Left ventricle myocardium inferior (tissue), 1 donor: ENCODE results near the gene SLC5A9. TPM values are rescaled to one million over a fixed set of nuclear protein-coding genes. Genes with fewer than 3 reads are reported as not detected.
"Not testable (repeated sequence)": the region's sequence is repeated elsewhere in the genome, so short reads cannot be mapped to it uniquely, and the experiment has no call there.

Source experiments
- DNase-seq: peaks from one replicate; pipeline ENCODE4 v3.0.0-alpha.2; 2020
- H3K27ac ChIP-seq: fragments of 200-600 bp; replicated peaks from 2 replicates; pipeline ENCODE4 v1.8.0; 2021
- H3K27me3 ChIP-seq: fragments of 200-600 bp; 2 replicates; pipeline ENCODE4 v1.8.0; 2021; ENCODE audit warnings: low read depth
- H3K36me3 ChIP-seq: fragments of 200-600 bp; 2 replicates; pipeline ENCODE4 v1.8.0; 2021
- H3K4me1 ChIP-seq: fragments of 200-600 bp; 2 replicates; pipeline ENCODE4 v1.8.0; 2021
- H3K4me3 ChIP-seq: fragments of 200-600 bp; 2 replicates; pipeline ENCODE4 v1.8.0; 2021; ENCODE audit warnings: mild to moderate bottlenecking, moderate library complexity
- H3K9me3 ChIP-seq: fragments of 200-600 bp; replicated peaks from 2 replicates; pipeline ENCODE4 v1.8.0; 2021
- intact Hi-C: fragments of 100-400 bp; cut with micrococcal nuclease; formaldehyde crosslinking; loops from one replicate; pipeline ENCODE4 v1.11.0; 2022
- total RNA-seq: library from RNA; stranded (reverse); fragmentation: NEBNext Ultra II Directional; extraction: Animal tissue kit (Norgen Biotek cat#: 25700); gene quantifications from one replicate; pipeline ENCODE4 v1.2.1, GENCODE V29; 2021
- TF ChIP-seq, protein P1 (sequence below): fragments of 200-600 bp; IDR thresholded peaks from 2 replicates; pipeline ENCODE4 v1.8.0; 2021; ENCODE audit warnings: antibody characterized with exemption, mild to moderate bottlenecking, borderline replicate concordance
- donor health status: DM: no; HTN: yes; CAD: no; lungs with severe emphysema.

Gene SLC5A9
- total RNA-seq, 1 donor from 2014 or later: 0.36 TPM

DNA sequence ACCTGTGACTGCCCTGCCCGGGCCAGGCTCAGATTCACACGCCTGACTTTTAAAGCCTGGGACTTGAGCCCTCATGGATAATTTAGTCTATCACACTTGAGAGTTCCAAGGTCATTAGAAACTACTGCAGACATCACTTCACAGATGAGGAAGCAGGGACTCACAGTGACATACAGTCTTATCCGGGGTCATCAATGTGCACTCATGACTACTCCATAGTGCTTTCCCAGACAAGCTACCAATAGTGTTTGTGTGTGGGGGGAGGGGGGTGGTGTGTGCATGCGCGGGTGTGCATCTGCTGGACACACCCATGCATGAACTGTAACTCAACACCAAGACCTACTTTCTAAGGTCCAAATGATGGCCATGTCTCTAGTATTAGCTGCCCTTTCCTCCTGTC, 16.1 kb upstream of the SLC5A9 start:
- Histone ChIP-seq H3K9me3 (no peaks in the 10 kb centered on the region), H3K4me3 (no peak overlapping the region), H3K36me3 (no peaks in the 10 kb centered on the region), H3K27me3 (no peaks in the 10 kb centered on the region), H3K4me1 (no peaks in the 10 kb centered on the region), H3K27ac (no peak overlapping the region)
- TF ChIP-seq, protein P1, sequence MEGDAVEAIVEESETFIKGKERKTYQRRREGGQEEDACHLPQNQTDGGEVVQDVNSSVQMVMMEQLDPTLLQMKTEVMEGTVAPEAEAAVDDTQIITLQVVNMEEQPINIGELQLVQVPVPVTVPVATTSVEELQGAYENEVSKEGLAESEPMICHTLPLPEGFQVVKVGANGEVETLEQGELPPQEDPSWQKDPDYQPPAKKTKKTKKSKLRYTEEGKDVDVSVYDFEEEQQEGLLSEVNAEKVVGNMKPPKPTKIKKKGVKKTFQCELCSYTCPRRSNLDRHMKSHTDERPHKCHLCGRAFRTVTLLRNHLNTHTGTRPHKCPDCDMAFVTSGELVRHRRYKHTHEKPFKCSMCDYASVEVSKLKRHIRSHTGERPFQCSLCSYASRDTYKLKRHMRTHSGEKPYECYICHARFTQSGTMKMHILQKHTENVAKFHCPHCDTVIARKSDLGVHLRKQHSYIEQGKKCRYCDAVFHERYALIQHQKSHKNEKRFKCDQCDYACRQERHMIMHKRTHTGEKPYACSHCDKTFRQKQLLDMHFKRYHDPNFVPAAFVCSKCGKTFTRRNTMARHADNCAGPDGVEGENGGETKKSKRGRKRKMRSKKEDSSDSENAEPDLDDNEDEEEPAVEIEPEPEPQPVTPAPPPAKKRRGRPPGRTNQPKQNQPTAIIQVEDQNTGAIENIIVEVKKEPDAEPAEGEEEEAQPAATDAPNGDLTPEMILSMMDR: no peak
- intact Hi-C loops: no loop called here
- no peak for DNase-seq

DNA sequence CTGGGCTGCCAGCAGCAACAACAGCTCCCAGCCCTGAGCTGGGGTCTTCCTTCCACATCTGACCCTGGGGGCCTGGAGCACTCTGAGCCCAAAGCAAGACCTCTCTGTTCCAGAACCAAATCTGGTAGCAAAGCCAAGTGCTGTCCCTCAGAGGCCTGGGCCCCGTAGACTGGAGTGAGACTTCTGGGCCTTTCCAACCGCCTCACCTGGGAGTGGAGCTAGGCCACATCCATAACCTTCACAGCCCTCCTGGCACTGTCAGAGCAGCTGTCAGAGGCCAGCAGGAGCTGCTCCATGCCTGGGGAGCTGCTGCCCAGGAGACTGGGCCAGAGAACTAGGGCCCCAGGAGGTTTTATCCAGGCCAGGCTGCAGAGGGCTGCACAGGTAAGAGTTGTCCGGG, 15.4 kb upstream of the SLC5A9 start:
- DNase-seq: no peak
- H3K27me3 ChIP-seq: no peaks in the 10 kb centered on the region
- no peaks in the 10 kb centered on the region for H3K4me1 ChIP-seq
- no peak overlapping the region for H3K27ac ChIP-seq
- no peaks in the 10 kb centered on the region for H3K36me3 ChIP-seq
- H3K4me3 ChIP-seq: no peak overlapping the region
- TF ChIP-seq, protein P1: no peak
- H3K9me3 ChIP-seq: no peaks in the 10 kb centered on the region
- intact Hi-C loops: no loop called here

DNA sequence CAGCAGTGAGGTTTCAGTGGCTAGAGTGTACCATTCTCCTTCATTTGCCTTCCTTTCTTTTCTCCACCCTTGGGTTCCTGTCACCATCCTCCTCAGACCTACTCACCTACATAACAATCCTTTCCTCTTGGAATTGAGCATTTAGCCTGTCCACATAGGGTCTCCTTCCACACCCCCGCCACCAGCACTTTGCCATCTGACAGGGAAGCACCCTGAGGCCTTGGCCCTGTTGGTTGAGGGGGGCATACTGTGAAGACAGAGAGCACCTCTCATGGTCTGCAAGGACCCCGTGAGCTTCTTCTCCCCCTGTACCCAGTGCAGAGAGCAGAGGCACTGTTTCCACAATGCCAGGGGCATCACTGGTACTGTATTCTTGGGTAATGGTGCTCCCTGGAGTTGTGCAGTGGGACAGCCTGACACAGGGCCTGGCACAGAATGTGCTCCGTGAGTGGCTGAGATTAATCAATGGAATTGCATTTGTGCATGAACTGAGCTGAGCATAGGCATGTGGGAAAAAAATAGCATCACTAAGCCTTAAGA, 14.9 kb upstream of the SLC5A9 start:
- intact Hi-C loops: no loop called here

DNA sequence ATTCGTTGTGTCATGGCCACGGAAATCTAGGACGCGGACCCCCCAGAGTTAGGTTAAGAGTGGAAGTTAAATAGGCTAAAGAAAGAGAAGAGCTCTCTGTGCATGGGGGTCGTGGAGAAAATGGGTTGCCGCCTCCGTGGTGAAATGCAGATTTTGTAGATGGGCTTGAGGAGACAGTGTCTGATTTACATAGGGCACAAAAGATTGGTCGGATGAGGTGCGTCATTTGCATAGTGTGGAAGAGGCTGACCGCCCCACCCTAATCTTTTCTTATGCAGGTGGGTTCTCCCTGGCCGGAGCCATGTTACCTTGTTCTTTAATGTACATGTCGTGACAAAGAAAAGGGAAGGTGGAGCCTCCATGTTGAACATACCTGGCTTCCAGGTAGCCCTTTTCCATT, 14.3 kb upstream of the SLC5A9 start:
- TF ChIP-seq, protein P1: no peak
- intact Hi-C loops: no loop called here
- Histone ChIP-seq H3K4me1 (no peaks in the 10 kb centered on the region), H3K9me3 (no peaks in the 10 kb centered on the region), H3K4me3 (no peak overlapping the region), H3K27me3 (no peaks in the 10 kb centered on the region), H3K36me3 (no peaks in the 10 kb centered on the region), H3K27ac (no peak overlapping the region)
- DNase-seq: no peak

More for the DNA sequence above, 14.9 kb upstream of the SLC5A9 start:
- no peak overlapping the region for H3K4me3 ChIP-seq
- H3K4me1 ChIP-seq: no peaks in the 10 kb centered on the region
- no peak for DNase-seq
- H3K27ac ChIP-seq: no peak overlapping the region
- no peaks in the 10 kb centered on the region for H3K36me3 ChIP-seq
- no peaks in the 10 kb centered on the region for H3K27me3 ChIP-seq
- TF ChIP-seq, protein P1: no peak
- no peaks in the 10 kb centered on the region for H3K9me3 ChIP-seq

DNA sequence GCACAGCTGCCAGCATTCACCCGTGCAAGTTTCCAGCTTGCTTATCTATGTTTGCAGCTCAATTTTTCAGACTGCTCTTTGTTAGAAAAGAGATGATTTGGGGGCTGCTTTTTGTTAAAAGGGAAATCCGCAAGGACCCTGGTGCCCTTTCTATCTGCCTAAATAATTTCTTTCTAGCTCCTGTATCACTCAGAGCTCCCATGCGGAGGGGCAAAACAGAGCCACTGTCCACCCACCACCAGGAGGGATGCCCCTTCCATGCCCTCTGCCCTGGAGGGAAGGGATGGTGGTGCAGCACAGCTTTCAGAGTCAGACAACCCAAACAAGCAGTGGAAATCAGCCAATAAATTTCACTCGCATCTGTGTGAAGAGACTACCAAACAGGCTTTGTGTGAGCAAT, 13.9 kb upstream of the SLC5A9 start:
- no peak for DNase-seq
- Histone ChIP-seq H3K36me3 (no peaks in the 10 kb centered on the region), H3K4me1 (no peaks in the 10 kb centered on the region), H3K27ac (no peak overlapping the region), H3K27me3 (no peaks in the 10 kb centered on the region), H3K4me3 (no peak overlapping the region), H3K9me3 (no peaks in the 10 kb centered on the region)
- TF ChIP-seq, protein P1: no peak
- intact Hi-C loops: no loop called here

DNA sequence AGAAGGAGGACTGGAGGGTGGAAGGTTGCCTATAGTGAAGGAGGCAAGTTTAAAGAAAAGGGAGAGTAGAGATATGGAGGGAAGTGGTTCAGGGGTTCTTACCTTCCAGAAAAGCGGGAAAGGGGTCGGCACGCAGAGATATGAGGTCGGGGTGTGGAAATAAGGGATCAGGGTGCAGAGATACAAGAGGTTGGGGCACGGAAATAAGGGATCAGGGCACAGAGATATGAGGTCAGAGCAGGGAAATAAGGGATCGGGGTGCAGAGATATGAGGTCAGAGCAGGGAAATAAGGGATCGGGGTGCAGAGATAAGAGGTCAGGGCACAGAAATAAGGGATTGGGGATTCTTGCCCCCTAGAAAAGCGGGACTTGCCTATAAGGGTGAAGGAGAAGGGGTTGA, 9.1 kb upstream of the SLC5A9 start:
- H3K27ac ChIP-seq, intact Hi-C loops, H3K27me3 ChIP-seq, H3K4me3 ChIP-seq, DNase-seq, H3K36me3 ChIP-seq, H3K9me3 ChIP-seq: not testable (repeated sequence)
- H3K4me1 ChIP-seq: peaks cover 13% of the 10 kb centered on the region

DNA sequence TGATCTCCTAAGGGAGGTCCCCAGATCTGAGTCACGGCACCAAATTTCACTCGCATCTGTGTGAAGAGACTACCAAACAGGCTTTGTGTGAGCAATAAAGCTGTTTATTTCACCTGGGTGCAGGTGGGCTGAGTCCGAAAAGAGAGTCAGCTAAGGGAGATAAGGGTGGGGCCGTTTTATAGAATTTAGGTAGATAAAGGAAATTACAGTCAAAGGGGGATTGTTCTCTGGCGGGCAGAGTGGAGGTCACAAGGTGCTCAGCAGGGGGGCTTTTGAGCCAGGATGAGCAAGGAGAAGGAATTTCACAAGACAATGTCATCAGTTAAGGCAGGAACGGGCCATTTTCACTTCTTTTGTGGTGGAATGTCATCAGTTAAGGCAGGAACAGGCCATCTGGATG, 8.2 kb upstream of the SLC5A9 start:
- intact Hi-C loops, H3K9me3 ChIP-seq, H3K27me3 ChIP-seq, H3K4me3 ChIP-seq, H3K36me3 ChIP-seq, DNase-seq: not testable (repeated sequence)
- peaks cover 13% of the 10 kb centered on the region for H3K4me1 ChIP-seq
- peak overlapping the region; percentile 51 for H3K27ac ChIP-seq
